GM10266 (cell line): Measurements from ENCODE around the gene SLC16A3.

Experiments used
- DNase-seq: peaks from one replicate; pipeline ENCODE4 v3.0.0; 2012; ENCODE audit errors: extremely low spot score
- CTCF ChIP-seq: IDR thresholded peaks from 2 replicates; pipeline ENCODE4 v1.5.1; 2012; ENCODE audit warnings: mild to moderate bottlenecking, low read depth; ENCODE audit not compliant: control insufficient read depth, insufficient read depth; ENCODE audit errors: missing control alignments

Gene SLC16A3

GRCh38 chr17:82278308-82278707 lies 49.5 kb downstream of the SLC16A3 start:
- no peak for DNase-seq
- no peak for TF ChIP-seq CTCF

DNA sequence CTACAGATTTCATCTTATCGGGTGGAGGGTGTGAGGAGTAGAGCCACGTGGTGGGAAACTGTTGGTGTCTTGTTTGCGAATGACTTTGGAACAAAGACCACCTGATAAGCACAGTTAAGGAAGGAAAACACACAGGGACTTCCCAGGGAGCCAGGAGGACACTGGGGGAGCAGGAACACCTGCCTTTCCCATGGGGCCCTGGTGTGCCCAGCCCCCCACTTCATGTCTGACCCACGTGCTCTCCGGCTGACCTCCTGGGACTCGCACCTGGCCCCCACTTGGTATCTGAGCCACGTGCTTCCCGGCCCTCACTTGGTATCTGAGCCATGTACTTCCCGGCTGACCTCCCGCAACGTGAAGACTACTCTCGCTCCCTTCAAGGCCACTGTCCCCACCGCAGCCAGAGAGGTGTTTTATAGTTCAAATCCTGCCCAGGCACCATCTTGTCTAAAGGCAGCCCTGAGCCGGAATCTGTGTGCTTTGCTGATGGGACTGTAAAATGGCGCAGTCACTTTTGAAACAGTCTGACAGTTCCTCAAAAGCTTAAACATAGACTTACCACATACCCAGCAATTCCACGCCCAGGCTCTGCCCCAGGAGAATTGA lies 50.0 kb downstream of the SLC16A3 start:
- TF ChIP-seq CTCF, result no peak
- no peak for DNase-seq

DNA sequence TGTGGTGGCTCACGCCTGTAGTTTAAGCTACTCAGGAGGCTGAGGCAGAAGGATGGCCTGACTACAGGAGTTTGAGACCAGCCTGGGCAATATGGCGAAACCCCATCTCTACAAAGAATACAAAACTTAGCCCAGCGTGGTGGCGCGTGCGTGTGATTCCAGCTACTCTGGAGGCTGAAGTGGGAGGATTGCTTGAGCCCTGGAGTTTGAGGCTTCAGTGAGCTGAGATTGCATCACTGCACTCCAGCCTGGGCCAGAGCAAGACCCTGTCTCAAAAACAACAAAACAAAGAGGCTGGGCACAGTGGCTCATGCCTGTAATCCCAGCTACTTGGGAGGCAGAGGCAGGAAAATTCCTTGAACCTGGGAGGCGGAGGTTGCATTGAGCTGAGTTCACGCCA lies 51.7 kb downstream of the SLC16A3 start:
- no peak for DNase-seq
- TF ChIP-seq CTCF, result no peak

DNA sequence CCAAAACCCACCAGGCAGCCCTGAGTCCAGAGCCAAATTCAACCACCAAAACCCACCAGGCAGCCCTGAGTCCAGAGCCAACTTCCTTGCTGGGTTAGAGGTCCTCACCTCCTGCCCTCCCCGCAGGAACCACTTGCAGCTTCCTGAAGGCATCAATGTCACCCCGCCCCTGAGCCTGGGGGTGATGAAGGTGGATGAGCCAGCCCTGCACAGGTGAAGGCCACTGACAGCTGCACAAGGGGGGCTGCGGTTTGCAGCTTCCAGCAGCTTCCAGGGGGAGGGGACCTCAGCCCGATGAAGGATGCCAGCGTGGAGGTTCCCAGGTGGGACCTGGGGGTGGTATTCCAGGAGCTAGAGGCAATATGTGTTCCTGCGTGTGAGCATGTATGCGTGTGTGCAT lies 52.2 kb downstream of the SLC16A3 start:
- no peak for TF ChIP-seq CTCF
- DNase-seq, result no peak

DNA sequence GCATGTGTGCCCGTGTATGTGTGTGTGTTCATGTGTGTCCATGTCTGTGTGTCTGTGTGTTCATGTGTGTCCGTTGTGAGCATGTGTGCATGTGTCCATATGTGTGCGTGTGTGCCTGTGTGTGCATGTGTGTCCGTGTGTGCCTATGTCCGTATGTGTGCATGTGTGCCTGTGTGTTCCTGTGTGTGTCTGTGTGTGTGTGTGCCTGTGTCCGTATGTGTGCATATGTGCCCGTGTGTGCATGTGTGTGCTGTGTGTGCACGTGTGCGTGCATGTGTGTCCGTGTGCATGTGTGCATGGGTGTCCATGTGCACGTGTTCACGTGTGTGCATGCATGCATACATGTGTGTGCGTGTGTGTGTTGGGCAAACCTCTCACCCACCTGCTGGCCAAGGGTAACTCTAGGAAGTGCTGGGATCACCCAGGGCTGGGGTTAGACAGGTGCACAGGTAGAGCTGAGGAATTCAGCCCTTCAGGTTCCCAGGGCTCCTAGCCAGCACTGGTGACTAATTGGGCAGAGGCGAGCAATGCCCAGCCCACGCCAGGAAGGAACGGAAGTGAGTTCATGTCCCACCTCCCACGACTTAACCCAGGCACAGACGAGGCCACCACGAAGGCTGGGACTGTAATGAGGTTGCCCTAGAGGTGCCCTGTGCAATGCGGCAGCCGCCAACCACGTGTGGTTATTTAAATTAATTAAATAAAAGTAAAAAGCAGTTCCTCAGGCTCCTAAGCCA lies 52.8 kb downstream of the SLC16A3 start:
- DNase-seq, result no peak
- TF ChIP-seq CTCF, result no peak

GRCh38 chr17:82282239-82283207 lies 53.7 kb downstream of the SLC16A3 start:
- no peak for DNase-seq
- TF ChIP-seq CTCF, result no peak

GRCh38 chr17:82283208-82283749 lies 54.4 kb downstream of the SLC16A3 start:
- TF ChIP-seq CTCF, result no peak
- DNase-seq, result no peak
